Measurements from ENCODE around the gene LYRM4.

DNA sequence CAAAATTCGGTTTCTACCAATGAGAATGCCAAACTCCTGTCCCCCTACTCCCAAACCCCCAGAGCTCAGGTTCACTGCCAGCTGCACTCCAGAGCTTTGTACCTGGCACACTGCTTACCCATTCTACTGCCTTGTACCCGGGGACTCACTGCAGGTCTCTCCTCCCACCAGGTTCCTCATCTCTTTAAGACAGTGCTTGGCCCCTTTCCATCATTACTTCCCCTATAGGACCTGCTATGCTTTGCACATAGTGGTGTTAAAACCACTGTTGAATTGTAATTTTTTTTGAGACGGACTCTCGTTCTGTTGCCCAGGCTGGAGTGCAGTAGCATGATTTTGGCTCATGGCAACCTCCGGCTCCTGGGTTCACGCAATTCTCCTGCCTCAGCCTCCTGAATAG is 25.9 kb downstream of the LYRM4 start:
- TF ChIP-seq, protein P1, sequence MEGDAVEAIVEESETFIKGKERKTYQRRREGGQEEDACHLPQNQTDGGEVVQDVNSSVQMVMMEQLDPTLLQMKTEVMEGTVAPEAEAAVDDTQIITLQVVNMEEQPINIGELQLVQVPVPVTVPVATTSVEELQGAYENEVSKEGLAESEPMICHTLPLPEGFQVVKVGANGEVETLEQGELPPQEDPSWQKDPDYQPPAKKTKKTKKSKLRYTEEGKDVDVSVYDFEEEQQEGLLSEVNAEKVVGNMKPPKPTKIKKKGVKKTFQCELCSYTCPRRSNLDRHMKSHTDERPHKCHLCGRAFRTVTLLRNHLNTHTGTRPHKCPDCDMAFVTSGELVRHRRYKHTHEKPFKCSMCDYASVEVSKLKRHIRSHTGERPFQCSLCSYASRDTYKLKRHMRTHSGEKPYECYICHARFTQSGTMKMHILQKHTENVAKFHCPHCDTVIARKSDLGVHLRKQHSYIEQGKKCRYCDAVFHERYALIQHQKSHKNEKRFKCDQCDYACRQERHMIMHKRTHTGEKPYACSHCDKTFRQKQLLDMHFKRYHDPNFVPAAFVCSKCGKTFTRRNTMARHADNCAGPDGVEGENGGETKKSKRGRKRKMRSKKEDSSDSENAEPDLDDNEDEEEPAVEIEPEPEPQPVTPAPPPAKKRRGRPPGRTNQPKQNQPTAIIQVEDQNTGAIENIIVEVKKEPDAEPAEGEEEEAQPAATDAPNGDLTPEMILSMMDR (IDR thresholded peaks at IDR 0.05) = no peak
- no peak for TF ChIP-seq POLR2A (IDR thresholded peaks at IDR 0.05; ENCODE audit: low read depth)

Measured in esophagus muscularis mucosa (tissue), 3 donors.